Hematopoietic multipotent progenitor cell treated with erythropoietin and hydrocortisone succinate and interleukin-3 and kit ligand, for 15 days (in vitro differentiated cells): ENCODE results near the gene DCBLD1.

Experiments used
- DNase-seq: peaks from one replicate; pipeline ENCODE4 v3.0.0-alpha.2; 2015; ENCODE audit warnings: low spot score

The DCBLD1 gene

DNA sequence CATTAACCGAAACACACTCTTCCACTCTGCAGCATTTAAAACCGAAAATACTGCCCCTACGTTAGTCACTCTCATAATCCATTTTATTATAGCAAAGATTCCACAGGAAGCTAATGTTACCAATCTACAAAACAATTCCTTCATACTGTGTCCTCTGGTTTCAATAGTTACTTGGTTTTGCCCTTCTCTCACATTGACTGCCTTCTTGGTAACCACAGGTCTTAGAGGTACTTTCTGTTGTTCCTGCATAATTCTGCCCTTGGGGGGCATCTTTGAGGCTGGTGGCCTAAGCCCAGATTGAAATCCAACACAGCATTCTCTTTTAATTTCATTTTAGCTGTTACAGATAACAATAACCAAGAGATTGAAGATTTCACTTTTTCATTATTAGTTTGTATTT, 9.8 kb upstream of the DCBLD1 start:
- DNase-seq, result no peak

DNA sequence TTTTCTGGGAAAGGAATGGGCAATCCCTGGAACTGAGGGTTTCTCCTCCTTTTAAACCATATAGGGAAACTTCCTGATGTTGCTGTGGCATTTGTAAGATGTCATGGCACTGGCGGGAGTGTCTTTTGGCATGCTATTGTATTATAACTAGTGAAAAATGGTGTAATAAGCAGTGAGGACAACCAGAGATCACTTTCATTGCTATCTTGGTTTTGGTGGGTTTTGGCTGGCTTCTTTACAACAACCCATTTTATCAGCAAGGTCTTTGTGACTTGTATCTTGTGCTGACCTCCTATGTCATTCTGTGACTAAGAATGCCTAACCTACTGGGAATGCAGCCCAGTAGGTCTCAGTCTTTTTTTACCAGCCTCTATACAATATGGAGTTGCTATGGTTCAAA, 9.1 kb upstream of the DCBLD1 start:
- no peak for DNase-seq

DNA sequence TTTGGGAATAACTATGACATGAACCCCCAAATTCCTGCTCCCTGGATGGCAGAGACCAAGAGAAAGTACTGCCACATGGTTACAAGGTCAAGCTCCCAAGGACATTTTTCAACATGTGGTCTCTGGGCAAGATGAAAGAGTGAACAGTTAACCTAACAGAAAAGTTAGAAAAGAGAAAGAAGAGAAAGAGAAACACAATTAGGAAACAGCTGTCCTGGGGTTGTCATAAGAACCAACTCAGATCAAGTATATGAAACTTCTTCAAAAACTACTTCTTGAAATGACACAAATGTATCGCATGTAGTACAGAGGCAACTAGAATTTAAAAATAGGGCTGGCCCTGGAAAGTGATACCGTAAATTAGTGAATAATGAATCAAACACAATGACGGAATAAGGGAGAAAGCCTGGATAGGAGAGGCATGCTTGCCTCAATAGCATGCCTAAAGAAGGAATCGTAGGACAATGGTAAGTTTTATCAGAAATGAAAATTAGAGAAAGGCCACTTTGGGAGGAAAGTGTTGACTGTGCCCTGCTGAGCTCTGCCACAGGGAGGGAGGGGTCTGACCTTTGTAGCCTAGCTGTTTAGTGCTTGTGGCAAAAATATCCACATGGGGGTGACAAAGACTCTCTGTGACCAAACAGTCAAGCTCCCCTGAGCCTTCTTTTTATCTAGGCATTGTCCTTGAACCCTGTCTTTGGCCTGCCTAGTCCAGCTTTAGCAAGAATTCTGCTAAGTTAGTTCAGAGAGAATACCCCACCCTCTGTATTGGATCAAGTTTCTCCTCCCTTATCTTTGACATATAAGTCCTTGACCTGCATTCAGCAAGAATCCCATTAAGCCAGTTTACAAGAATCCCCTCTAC, 4.3 kb upstream of the DCBLD1 start:
- no peak for DNase-seq

DNA sequence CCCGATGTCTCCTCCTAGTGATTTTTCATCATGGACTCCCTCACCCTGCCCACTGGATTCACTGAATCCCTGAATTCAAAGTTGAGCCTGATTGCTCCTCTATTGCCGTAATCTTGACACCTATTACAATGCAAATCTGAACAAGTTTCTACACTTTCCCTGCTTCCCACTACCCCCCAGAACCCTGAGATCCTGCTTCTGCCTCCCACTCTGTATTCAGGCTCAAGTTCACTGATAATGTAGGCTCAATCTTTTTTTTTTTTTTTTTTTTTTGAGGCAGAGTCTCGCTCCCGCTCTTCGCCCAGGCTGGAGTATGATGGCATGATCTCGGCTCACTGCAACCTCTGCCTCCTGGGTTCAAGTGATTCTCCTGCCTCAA, 3.6 kb upstream of the DCBLD1 start:
- DNase-seq, result no peak

DNA sequence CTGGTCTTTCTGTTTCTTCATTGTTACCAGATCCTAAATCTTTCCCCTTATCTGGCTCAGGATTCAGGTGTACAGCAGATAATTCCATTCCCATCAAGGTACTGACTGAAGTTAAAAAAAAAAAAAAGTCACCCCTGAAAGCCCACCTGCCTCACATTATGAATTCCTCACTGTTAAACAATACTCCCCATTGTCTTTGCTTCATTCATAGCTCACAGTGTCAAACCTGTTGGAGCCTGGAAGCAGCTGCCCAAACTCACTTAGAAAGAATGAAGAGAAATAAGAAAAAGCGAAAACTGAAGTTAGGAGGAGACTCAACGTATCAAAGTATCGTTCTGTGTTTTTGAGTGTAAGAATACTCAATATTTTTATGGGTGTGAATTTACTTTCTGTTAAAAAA, 1.8 kb upstream of the DCBLD1 start:
- no peak for DNase-seq

DNA sequence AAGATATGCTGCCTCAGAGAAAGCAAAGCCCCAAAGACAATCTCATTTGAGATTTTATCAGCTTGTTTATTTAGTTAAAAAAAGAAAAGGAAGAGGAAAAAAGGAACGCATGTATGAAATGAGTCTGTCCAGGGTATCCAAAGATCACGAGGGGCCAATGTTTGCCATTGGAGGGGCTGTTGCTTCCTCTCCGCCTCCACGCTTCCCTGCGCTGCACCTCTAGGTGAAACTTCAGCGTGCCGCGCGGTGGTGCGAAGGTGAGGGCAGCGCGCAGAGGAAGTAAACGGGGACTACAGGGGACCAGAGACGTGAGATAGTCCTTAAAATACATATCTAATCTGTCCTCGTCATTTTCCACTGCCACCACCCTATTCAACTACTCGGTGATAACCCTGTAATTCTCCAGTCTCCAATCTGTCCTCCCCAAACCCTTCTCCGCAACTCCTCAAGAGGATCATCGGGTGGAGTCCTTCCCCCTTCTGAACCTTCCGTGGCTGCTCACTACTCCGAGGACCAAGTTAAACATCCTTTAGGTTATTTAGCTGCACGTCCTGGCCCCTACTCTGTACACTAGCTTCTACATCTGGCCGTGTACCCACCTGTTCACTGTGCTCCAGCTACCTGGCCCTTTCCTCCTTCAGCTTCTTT, 1.1 kb upstream of the DCBLD1 start:
- DNase-seq, result no peak

DNA sequence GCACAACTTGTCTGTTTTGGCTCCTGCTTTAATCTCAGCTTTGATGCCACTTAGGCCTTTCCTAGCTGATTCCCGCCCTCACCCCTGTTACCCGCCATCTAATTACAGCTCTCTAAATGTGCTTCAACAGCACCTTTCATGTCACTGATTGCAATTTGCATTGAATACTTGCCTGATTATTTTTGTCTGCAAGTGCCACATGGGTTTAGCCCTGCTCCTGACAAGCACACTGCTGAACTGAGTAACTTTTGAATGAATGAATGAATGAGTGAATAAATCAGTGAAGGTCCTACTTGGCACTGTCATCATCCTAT, 591 bp upstream of the DCBLD1 start:
- DNase-seq, result no peak

DNA sequence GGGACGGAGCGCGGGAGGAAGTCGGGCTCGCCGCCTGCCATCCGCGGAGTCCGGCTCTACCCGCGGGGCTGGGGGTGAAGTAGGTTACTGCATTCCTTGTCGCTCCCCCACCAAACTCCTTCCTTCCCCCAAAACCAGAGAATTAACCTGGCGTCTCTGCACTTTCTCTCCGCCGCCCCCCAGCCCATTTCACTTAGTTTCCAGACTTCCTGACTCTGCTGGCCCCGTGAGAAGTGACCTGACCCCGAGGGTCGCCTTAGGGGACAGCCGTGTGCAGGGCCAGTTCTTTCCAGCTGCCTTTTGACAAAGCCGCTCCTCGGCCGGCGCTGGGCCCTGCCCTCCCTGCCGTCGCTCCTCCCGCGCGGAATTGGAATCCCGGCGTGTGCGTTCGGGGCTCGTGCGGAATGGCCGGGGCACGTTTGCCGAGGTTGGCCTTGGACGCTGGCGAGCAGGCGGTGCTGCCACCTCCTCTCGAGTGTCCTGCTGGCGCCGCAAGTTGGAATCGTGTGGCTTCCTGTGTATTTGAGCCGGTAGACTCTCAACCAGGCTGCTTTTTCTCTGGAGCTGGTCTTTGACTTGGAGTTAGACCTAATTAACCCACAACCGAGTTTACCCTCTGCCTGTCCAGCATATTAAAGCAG, 650 bp downstream of the DCBLD1 start:
- no peak for DNase-seq

DNA sequence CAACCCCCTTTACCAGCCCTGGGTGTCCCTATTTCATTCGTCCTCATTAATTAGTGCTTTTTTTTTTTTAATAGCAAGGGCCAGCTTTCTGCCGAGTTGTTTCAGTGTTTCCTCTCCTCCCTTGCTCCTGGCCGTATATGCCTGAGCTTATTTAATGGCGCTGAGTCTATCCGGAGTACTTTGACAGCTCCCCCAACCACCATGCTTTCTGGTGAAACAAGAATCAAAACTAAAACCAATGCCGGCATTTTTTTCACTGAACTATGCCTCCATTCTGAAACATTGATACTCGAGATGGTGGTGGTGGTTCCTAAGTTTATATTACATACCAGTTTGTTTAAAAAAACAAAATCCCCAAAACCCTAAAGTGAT, 1.2 kb downstream of the DCBLD1 start:
- no peak for DNase-seq

DNA sequence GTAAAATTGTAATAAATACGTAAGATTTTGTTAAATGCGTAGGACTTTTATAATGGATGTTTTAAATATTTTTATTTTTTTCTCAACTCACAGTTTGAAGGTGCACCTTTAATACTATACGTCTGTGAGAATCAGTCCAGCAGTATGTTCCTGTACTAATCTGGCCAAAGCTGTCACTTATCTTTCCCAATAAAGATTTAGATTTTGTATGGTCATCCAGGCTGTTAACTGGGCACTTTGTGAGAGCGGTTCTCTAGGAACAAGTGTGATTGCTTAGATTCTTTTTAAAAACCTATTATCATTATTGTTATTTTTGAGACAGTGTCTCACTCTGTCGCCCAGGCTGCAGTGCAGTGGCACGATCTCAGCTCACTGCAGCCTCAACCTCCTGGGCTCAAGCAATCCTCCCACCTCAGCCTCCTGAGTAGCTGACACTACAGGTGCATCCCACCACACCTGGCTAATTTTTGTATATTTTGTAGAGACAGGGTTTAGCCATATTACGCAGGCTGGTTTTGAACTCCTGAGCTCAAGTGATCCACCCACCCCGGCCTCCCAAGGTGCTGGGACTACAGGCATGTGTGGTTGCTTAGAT, 1.7 kb downstream of the DCBLD1 start:
- no peak for DNase-seq

DNA sequence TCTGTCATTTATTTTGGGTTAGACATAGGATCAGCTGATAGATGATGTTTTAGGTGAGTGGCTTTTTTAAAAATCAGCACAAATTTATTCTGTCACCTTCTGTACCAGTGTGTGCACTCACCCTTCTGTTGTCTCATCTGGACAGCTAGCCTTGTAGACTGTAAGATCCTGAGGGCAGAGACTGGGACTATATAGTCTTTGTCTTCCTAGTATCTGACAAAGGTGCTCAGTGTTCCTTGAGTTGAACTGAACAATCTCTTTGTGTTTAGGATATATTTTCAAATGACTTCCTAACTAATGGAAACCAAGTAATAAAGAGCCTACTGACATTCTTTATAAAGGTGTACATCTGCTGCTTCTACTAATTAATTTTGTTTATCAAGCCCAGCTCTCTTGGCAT, 3.0 kb downstream of the DCBLD1 start:
- no peak for DNase-seq

DNA sequence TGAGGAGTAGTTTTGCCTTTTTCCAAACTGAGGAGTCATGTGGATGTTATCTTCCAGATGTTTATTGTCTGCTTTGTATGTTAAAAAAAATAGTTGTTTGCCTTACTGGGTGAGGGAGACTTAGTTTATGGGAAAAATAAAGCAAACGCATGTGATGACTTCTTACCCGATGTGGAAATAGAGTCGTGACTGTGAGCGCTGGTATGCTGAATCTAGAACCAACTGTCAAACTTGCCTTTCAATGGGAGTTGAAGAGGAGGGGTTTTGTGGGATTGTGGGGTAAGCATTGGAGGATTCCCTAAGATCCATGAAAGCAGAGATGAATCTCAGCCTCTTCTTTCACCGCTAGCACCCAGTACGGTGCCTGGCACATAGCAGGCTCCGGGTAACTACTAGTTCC, 5.3 kb downstream of the DCBLD1 start:
- no peak for DNase-seq

DNA sequence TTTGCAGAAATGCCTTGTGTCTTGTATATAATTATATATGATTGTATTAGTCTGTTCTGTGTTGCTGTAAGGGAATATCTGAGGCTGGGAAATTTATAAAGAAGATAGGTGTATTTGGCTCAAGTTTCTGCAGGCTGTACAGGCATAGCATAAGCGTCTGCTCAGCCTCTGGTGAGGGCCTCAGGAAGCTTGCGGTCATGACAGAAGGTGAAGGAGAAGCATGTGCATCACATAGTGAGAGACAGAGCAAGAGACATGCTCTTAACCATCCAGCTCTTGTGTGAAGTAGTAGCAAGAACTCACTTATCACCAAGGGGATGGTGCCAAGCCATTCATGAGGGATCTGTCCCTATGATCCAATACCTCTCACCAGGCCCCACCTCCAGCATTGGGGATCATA, 6.5 kb downstream of the DCBLD1 start:
- DNase-seq, result no peak

DNA sequence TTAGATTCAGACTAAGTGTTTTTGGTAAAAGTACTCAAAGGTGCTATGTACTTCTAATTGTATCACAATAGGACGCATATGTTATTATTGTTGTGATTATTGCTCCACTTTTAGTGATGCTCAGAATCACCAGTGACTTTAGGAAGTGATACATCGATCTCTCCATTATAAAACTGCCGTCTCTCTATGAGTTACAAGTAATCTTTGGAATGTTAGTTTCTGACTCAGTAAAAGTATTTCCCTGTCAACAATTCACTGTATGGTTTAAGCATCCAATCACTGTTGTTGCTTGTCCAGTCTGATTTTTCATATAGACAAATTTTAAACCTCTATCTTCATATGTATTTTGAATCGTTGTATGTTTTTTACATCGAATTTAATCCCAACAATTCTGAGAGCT, 9.4 kb downstream of the DCBLD1 start:
- no peak for DNase-seq

DNA sequence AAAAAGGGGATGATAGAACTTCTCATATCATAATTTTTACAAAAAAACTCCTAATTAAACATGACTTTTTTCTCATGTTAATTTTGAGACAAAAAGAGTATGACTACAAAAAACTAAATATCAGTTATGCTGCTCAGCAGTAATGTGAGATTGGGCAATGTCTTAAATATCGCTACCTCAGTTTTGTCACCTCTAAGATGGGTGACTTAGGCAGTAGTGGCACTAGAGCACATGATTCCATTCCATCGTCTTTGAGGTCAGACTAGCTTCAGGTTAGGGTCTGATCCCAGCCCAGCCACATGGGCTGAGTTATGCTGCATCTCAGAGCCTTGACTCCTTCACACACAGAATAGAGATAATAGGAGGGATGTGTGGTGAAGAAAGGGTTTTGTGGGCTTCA, 11.0 kb downstream of the DCBLD1 start:
- DNase-seq, result no peak

DNA sequence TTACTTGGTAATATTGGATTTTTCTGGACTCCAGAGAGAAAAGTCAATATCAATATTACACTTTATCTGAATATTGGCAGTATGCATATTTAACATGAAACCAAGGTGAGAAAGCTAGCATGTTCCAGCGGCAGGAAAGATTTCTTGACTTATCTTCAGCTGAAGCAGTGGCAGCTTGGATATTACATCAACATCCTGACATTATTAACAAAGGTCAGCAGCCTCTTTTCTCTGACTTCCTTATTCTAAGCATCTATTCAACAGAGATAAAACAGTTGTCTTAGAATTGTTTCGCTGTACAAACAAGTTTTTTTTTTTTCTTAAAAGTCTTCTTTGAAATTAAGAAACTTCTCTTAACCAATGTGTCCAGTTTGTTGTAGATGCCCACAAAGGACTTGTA, 11.8 kb downstream of the DCBLD1 start:
- DNase-seq, result no peak

DNA sequence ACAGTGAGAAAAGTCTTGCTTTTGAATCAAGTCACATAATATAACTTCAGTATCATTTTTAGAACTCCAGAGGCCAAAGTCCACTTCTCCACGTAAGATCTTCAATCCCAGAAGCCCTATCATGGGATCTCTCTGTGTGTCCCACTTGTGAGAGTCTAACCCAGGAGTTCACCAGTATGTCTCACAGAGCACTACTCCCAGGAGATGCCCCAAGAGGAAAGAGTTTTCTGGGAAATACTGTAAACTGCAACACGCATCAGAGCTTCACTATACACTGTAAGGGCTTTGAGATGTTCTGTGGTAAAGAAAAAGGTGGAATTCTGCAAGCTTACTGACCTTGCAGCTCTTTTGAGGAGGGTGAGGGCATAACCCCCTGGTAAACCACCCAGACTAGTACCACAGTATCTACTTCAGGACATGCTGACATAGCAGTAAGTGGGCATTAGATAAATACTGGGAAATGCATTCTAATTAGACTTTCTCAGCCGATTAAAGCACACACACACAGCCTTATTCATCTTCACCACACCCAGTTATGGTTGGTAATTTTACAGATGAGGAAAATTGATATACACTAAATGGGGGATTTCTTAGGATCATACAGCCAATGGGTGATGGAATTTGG, 12.3 kb downstream of the DCBLD1 start:
- no peak for DNase-seq

DNA sequence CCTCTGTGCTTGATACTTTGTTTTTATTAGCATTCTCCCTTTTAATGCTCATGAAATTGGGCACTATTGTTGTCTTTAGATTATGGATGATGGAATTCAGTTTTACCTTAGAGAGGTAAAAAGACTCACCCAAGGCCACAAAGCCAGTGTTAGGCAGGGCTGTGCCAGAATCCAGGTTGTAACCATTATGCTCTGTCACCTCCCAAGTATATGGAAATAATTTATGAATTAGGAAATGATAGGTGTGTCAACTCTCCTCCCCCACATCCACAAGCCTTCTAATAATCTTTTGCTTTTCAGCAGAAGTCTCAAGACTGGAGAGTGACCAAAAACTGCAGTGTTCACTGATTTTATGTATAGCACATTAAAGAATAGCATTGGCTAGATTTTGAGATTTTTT, 13.0 kb downstream of the DCBLD1 start:
- DNase-seq, result no peak

DNA sequence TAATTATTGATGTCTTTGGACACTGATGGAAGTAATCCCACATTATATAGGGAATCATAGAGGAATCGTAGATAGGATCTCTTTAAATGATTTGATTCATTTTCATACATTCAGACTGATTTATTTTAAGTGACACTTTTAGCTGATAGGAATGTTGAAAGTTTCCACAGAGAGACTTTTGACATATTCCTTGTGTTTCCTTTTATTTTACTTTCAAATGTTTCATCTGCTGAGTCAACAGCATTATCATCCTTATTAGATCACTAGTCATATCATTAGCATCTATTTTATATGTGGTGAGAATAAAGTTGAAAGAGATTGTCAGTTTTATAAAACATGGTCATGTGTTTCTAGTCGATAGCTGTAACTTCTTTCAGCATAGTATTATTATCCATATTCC, 13.4 kb downstream of the DCBLD1 start:
- DNase-seq, result no peak

DNA sequence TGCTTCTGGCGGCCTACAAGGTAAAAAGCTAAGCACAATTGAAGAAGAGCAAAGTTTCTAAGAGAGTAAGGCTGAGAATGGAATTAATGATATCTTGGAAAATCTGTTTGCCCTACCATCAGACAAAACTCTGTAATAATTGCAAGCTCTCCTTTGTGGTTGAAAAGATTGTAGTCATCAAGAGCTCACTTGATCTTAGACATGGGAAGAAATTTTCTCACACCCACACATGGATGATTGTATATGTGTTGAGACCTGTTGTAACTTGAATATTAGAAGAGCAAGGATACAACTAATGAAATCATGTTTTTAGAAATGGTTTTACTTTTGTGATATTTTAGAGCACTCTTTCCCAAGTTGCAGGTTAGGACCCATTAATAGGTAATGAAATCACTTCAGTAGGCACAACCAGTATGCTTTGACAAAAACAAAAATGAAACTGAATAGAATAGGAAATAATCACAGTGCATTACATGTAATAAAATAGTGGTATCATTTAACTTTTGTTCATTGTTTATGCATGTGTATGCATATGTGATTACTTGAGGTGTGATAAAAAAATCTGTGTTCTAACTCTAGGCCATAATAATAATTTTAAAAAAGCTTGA, 14.0 kb downstream of the DCBLD1 start:
- no peak for DNase-seq

DNA sequence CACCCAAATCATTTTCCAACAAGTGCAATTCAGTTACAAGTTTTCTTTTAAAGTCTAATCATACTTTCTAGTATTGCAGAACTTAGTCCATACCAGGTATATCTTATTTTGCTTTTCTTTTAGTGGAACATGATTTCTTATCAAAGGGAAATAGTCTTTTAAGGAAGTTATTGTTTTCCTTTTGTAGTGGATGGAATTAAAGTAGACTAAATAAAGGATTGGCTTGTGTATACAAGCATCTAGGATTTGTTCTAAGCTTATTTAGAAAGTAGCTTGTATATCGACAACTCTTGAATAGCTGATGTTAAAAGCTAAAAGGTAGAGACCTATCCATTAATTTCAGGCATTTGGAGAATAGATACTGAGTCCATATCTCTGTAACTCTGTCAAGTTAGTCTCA, 14.8 kb downstream of the DCBLD1 start:
- DNase-seq, result no peak

DNA sequence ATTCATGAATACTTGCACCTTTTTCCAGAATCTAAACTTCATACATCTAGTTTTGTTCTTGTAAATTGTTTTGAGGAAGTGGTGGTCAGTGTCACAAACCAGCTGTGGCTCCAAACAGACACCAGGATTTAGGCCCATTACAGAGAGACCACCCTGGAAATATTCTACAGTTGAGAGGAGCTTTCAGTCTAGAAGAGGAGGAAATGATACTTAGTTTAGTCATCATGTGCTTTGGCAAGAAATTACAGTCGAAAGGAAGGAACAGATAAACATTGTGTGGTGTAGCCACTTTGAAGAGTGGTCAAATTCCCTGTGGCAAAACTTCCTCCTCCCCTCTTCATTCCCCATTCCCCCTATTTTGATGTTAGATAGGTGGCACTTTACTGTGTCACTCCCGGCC, 15.7 kb downstream of the DCBLD1 start:
- no peak for DNase-seq
